Activated CD4-positive, alpha-beta T cell treated with anti-CD3 and anti-CD28 coated beads, Interleukin-2, Interleukin-4, amounts not matched to agents 100 ng/mL and 50 ng/mL, durations not matched to agents 16 hours and 8 hours (primary cell): ENCODE data around the gene INS.
A peak's percentile ranks its signal among the peaks of the same experiment; 100 is the strongest.
"Not testable (repeated sequence)": the region's sequence is repeated elsewhere in the genome, so short reads cannot be mapped to it uniquely, and the experiment has no call there.

Experiments used
- DNase-seq: peaks from one replicate; pipeline ENCODE4 v3.0.0-alpha.2; 2020; ENCODE audit warnings: low spot score

Gene INS

GRCh38 chr11:2180789-2181370 is 19.9 kb upstream of the INS start:
- DNase-seq = no peak

GRCh38 chr11:2180347-2180746 is 19.3 kb upstream of the INS start:
- DNase-seq = no peak

DNA sequence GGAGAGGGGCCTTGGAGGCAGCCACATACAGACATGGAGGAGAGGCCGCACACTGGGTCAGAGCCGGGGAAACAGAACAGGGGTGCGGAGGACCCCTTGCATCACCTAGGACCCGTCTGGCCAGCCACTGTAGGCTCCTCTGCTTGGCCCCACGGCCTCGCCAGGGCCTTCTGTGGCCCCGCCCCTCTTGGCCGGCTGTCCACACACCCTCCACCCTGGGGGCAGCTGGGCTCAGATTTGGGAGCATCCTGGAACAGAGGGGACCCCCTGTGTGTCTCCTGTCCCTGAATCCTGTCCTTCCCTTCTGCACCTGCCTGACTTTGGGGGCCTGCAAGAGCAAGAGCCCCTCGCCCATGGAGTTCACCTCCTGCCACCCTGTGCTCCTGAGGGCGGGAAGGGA is 18.5 kb upstream of the INS start:
- DNase-seq = no peak

- no peak for DNase-seq
Observed at GRCh38 chr11:2178906-2179494, 18.0 kb upstream of the INS start.

GRCh38 chr11:2178055-2178773 is 17.2 kb upstream of the INS start:
- DNase-seq = not testable (repeated sequence)

- DNase-seq = no peak
Observed at GRCh38 chr11:2177076-2177475, 16.1 kb upstream of the INS start.

GRCh38 chr11:2176389-2176900 is 15.4 kb upstream of the INS start:
- no peak for DNase-seq

GRCh38 chr11:2175659-2176058 is 14.7 kb upstream of the INS start:
- DNase-seq = no peak

- DNase-seq = no peak
Observed at GRCh38 chr11:2174361-2174760, 13.4 kb upstream of the INS start.

GRCh38 chr11:2173761-2174160 is 12.8 kb upstream of the INS start:
- DNase-seq = no peak

- no peak for DNase-seq
Observed at GRCh38 chr11:2173150-2173693, 12.2 kb upstream of the INS start.

- DNase-seq = no peak
Observed at GRCh38 chr11:2172676-2173075, 11.7 kb upstream of the INS start.

DNA sequence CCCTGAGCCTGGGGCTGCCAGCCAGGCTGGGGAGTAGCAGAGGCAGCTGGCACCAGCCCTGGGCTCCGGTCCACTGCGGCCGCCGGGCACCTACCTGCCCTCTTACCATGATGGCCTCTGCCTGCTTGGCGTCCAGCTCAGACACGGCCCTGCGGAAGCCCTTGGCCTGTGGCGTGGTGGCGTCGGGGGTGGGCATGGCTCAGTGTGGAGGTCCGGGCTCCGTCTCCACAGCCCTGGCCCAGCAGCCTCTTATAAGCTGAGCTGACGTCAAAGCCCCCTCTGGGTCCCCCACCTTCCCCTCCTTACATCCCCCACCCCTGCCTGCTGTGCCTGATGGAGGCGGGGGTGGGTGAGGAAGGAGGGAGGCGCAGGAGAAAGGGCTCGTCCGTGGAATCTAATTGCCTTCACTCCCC is 10.6 kb upstream of the INS start, which contains the start of gene TH:
Gene TH (minus strand): TSS at position 225 of the 413 bp plus-strand sequence. CDS start 29 bp downstream, at position 196.
- DNase-seq = no peak

DNA sequence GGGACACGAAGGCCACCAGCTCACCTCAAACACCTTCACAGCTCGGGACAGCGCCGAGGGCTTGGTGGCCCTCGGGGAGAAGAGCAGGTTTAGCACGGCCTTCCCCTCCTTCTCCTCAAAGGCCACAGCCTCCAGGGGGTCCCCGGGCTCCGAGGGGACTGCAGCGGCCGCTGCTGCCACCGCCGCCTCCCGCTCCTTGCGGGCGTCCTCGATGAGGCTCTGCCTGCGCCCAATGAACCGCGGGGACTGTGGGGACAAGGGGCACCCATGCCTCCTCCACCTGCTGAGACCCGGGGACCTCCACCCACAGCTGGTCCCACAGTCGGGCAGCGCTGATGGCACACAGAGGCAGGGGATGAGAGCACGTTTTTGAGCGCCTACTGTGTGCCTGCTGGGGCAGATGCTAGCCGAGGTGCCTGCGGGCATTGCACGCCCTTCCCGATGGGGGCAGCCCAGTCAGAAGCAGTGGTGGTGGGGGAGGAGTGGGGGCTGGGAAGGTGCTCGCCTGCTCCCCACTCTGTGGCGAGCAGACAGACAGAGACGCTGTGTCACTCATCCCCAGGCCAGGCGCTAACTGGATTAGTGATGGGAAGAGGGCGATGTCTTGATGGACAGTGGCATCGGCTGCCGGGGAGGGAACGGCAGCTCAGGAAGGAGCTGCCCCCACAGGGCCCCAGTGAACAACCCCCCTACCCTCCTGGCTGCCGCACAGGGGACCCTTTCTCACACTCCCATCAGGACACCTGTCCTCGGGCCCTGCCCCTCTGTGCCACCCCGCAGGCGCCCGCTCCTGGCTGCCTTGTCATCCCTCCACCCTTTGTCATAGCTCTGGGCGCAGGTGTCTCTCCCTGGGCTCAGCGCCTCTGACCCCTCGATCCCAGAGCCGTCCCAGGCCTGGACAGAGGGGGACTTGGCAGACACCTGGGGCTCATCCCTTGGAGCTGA is 8.9 kb upstream of the INS start:
- no peak for DNase-seq

- DNase-seq = no peak
Observed at GRCh38 chr11:2169005-2169378, 8.0 kb upstream of the INS start.

DNA sequence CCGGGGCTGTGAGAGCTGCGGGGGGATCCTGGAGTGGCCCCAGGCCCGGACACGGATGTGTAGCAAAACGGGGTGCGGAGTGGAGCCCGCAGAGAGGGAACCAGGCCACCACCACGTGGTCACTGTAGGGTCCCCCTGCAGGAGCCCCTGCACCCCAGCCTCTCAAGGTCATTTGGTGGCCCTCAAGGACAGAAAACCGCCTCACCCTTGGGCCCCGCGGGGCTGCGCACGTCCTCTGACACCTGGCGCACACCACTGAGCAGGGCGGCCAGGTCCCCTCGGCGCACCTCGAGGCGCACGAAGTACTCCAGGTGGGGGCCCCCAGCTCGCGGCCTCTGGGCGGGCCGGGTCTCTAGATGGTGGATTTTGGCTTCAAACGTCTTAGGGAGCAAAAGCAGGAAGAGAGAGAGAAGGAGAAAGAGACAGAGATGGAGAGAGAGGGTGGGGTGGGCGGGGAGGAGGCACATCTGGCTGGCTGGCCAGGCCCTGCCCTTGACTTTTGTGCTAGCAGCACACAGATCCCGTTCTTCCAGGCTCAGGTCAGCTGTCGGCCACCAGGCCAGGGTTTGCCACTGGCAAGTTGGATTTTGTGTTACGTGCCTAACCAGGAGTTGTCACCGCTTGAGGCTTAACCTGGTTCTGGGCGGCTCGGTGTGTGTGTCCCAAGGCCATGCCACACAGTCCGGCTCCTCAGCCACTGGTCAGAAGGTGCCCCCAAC is 7.4 kb upstream of the INS start:
- DNase-seq = no peak

GRCh38 chr11:2167141-2168045 is 6.4 kb upstream of the INS start:
- no peak for DNase-seq

- DNase-seq = peak; percentile 37
Observed at GRCh38 chr11:2166091-2166851, 5.3 kb upstream of the INS start.

- no peak for DNase-seq
Observed at GRCh38 chr11:2165571-2165970, 4.6 kb upstream of the INS start.
